GM12878 (cell line): ENCODE measurements around the gene MEGF9. TPM values are rescaled to one million over a fixed set of nuclear protein-coding genes. Genes with fewer than 3 reads are reported as not detected.

Experiments
- ATAC-seq: fragments of 200-7000 bp; cut with Tn5 transposase; 3 replicates; pipeline ENCODE4 v1.9.1; 2020; ENCODE audit warnings: mild to moderate bottlenecking, moderate library complexity
- BruUV-seq: library from RNA; stranded (reverse); fragments of 400-500 nt; replicated peaks from 2 replicates; lab custom pipeline; 2021; lab: Mats Ljungman, UMichigan
- CTCF ChIA-PET: fragments of 300-600 bp; sonication (Branson Sonifier 250); formaldehyde crosslinking; extraction: SDS; loops from one replicate; lab custom pipeline; 2021; ENCODE audit warnings: inconsistent platforms; lab: Yijun Ruan, JAX
- POLR2A ChIA-PET: fragments of 350-600 bp; formaldehyde crosslinking; extraction: SDS; loops from one replicate; lab custom pipeline; 2021; ENCODE audit warnings: inconsistent platforms; lab: Charles Lee
- RAD21 ChIA-PET: fragments of 300-600 bp; sonication (Branson Sonifier 250); formaldehyde crosslinking; loops from one replicate; lab custom pipeline; 2023; ENCODE audit warnings: antibody characterized with exemption; ENCODE audit not compliant: unreplicated experiment; lab: Charles Lee
- SMC1A ChIA-PET: fragments of 300-600 bp; sonication (Branson Sonifier 250); formaldehyde crosslinking; loops from one replicate; lab custom pipeline; 2023; ENCODE audit not compliant: unreplicated experiment, uncharacterized antibody; lab: Charles Lee
- DNase-seq: peaks from one replicate; pipeline ENCODE4 v3.0.0-alpha.2; 2011; ENCODE audit warnings: low read depth, low spot score
- FAIRE-seq: peaks from 3 replicates; lab custom pipeline; 2011; peaks lifted over from hg19 to GRCh38; lab: Jason Lieb, UNC
- H2AFZ ChIP-seq: 2 replicates; pipeline ENCODE4 v1.6.0; 2011; ENCODE audit warnings: low read depth, low read length, control low read depth; ENCODE audit not compliant: control insufficient read depth
- H3K27ac ChIP-seq: 2 replicates; pipeline ENCODE4 v1.5.1; 2011; ENCODE audit warnings: control low read depth; ENCODE audit not compliant: control insufficient read depth, insufficient read depth
- H3K27me3 ChIP-seq, 2 experiments: replicated peaks in 1 of 2; 2 replicates each; pipeline versions ENCODE4 v1.6.0 to v1.6.1; 2011; ENCODE audit warnings: low read length in 1 of 2; ENCODE audit not compliant: control insufficient read depth in 2 of 2, insufficient read depth in 2 of 2
- H3K36me3 ChIP-seq, 2 experiments: 2 replicates each; pipeline ENCODE4 v1.5.1; 2011; ENCODE audit warnings: low read length in 1 of 2; ENCODE audit not compliant: control insufficient read depth in 2 of 2, insufficient read depth in 2 of 2
- H3K4me1 ChIP-seq: 2 replicates; pipeline ENCODE4 v1.6.1; 2011; ENCODE audit warnings: mild to moderate bottlenecking, low read length, moderate library complexity, mixed read lengths; ENCODE audit not compliant: control insufficient read depth, insufficient read depth
- H3K4me2 ChIP-seq: 2 replicates; pipeline ENCODE4 v1.6.0; 2011; ENCODE audit warnings: control low read depth; ENCODE audit not compliant: control insufficient read depth, insufficient read depth
- H3K4me3 ChIP-seq: fragments of 200-600 bp; sonication (generic); 2 replicates; pipeline ENCODE4 v1.5.1; 2016
- H3K79me2 ChIP-seq: 2 replicates; pipeline ENCODE4 v1.6.0; 2011; ENCODE audit warnings: low read length; ENCODE audit not compliant: control insufficient read depth, insufficient read depth
- H3K9ac ChIP-seq: 2 replicates; pipeline ENCODE4 v1.8.0; 2011; ENCODE audit warnings: low read length, control low read depth, mixed read lengths; ENCODE audit not compliant: control insufficient read depth, insufficient read depth
- H3K9me3 ChIP-seq: replicated peaks from 3 replicates; pipeline ENCODE4 v1.5.1; 2011; ENCODE audit warnings: mild to moderate bottlenecking, low read length; ENCODE audit not compliant: control insufficient read depth, insufficient read depth
- H4K20me1 ChIP-seq: 2 replicates; pipeline ENCODE4 v1.6.0; 2011; ENCODE audit not compliant: control insufficient read depth, insufficient read depth
- BRCA1 ChIP-seq: IDR thresholded peaks from 2 replicates; pipeline ENCODE4 v1.6.1; 2011; ENCODE audit warnings: low read depth, low read length, improper control_type of control experiment
- CTCF ChIP-seq, 3 experiments: IDR thresholded peaks in 2 of 3; conservative IDR thresholded peaks in 1 of 3; 2 replicates each; pipeline ENCODE4 v1.5.1; 2011; ENCODE audit warnings: low read depth in 3 of 3, low read length in 3 of 3, mild to moderate bottlenecking in 3 of 3, control low read depth in 2 of 3, moderate library complexity in 2 of 3, inconsistent platforms in 1 of 3, mixed read lengths in 1 of 3; ENCODE audit not compliant: control insufficient read depth in 2 of 3, insufficient read depth in 1 of 3; ENCODE audit errors: extremely low read depth in 1 of 3
- IKZF1 ChIP-seq: fragments of 450-650 bp; conservative IDR thresholded peaks from 2 replicates; pipeline ENCODE4 v1.6.1; 2017; ENCODE audit warnings: antibody characterized with exemption, mild to moderate bottlenecking
- IRF4 ChIP-seq: IDR thresholded peaks from 2 replicates; pipeline ENCODE4 v1.6.1; 2011; ENCODE audit warnings: low read depth, low read length
- JUND ChIP-seq: IDR thresholded peaks from 2 replicates; pipeline ENCODE4 v1.6.1; 2012; ENCODE audit warnings: low read depth, mild to moderate bottlenecking, low read length, improper control_type of control experiment, moderate library complexity
- PAX5 ChIP-seq: IDR thresholded peaks from 2 replicates; pipeline ENCODE4 v1.6.1; 2011; ENCODE audit warnings: low read depth, low read length, borderline replicate concordance
- POU2F2 ChIP-seq: IDR thresholded peaks from 3 replicates; pipeline ENCODE4 v1.6.1; 2011; ENCODE audit warnings: low read depth, mild to moderate bottlenecking, low read length, borderline replicate concordance
- RELA ChIP-seq: fragments of 450-650 bp; IDR thresholded peaks from 2 replicates; pipeline ENCODE4 v1.8.0; 2014; ENCODE audit warnings: borderline replicate concordance; ENCODE audit not compliant: partially characterized antibody
- ZNF207 ChIP-seq: fragments of 450-650 bp; IDR thresholded peaks from 2 replicates; pipeline ENCODE4 v1.6.1; 2014; ENCODE audit warnings: antibody characterized with exemption, mild to moderate bottlenecking, borderline replicate concordance
- ZNF274 ChIP-seq: IDR thresholded peaks from one replicate; pipeline ENCODE4 v1.8.0; 2011; ENCODE audit not compliant: insufficient read length, insufficient read depth
- WGBS: methylation state at CpG from one replicate; pipeline ENCODE4 v1.1.6; 2016; ENCODE audit warnings: low lambda C conversion rate; ENCODE audit not compliant: insufficient replicate concordance, insufficient coverage; ENCODE audit errors: missing lambda C conversion rate; 5-methylcytosine and 5-hydroxymethylcytosine counted together
- in situ Hi-C: fragments of 300-500 bp; cut with MboI; formaldehyde crosslinking; loops from 9 replicates; pipeline ENCODE4 v1.14.3; 2018; ENCODE audit warnings: mixed read lengths
- intact Hi-C: fragments of 100-400 bp; cut with micrococcal nuclease; formaldehyde crosslinking; loops from one replicate; pipeline ENCODE4 v1.14.2; 2022; ENCODE audit not compliant: unreplicated experiment
- polyA plus RNA-seq, 11 experiments: library from polyadenylated mRNA; depleted of rRNA in 4 of 11; unstranded in 6 of 11; stranded (reverse) in 5 of 11; fragments of >200 nt; fragmentation: Nextera tagmentation in 4 of 11; fragmentation: Illumina TruSeq in 1 of 11; extraction: Ambion mirVana in 4 of 11; extraction: Trizol in 1 of 11; gene quantifications; 1 replicate in 1 of 11; 2 replicates in 10 of 11; pipeline versions ENCODE4 v1.2.1 to v1.2.3, GENCODE V29; 2011 to 2016; ENCODE audit warnings: inconsistent platforms in 2 of 11, missing spikeins in 2 of 11, low read depth in 1 of 11
- total RNA-seq, 4 experiments: library from RNA; depleted of rRNA in 3 of 4; stranded (reverse); fragments of >200 nt in 3 of 4; fragmentation: Illumina TruSeq in 1 of 4; extraction: Trizol in 1 of 4; gene quantifications; 2 replicates each; pipeline versions ENCODE4 v1.2.1 to v1.2.3, GENCODE V29; 2013 to 2021
- TF ChIP-seq, protein P1 (sequence below): fragments of 150-350 bp; IDR thresholded peaks from 2 replicates; pipeline ENCODE4 v1.6.1; 2016; ENCODE audit warnings: low read depth, low read length

Gene MEGF9
- total and polyA plus RNA-seq, 10 of the 15 experiments (the other 5 are each of a cell fraction or from before 2014, with no cell fraction given): 0.71 to 5.1 (median 2.6) TPM

DNA sequence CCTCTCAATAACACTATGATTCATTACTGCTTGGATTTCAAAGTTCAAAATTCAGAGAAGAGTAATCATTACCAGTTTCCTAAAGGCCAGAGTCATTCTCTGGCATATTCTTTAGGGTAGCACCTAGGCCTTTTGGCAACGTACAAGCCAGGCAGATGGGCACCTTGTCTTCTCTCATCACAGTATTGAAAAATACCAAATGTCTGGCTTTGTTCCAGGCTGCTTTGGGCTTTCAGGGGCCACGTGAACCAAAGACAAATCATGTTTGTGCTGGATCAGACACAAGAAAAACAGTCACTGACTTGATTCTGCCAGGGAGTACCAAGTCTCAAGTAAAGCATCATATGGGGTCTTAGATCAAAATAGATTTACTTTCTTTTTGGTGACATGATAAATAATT is 15.5 kb downstream of the MEGF9 start:
- no TSS peak for BruUV-seq
- ChIA-PET CTCF (no interaction called here), SMC1A (no interaction called here), POLR2A (no interaction called here), RAD21 (no interaction called here)
- DNase-seq (no peak), FAIRE-seq (no peak), ATAC-seq (no peak)
- Histone ChIP-seq H3K4me1 (peaks cover 3% of the 10 kb centered on the region), H3K27me3 (no peaks in the 10 kb centered on the region), H3K27ac (no peak overlapping the region), H3K79me2 (no peaks in the 10 kb centered on the region), H4K20me1 (no peaks in the 10 kb centered on the region), H3K9ac (no peak overlapping the region), H3K4me2 (no peak overlapping the region), H3K36me3 (no peaks in the 10 kb centered on the region), H3K4me3 (no peak overlapping the region), H3K9me3 (no peaks in the 10 kb centered on the region), H2AFZ (no peak overlapping the region)
- 47% methylated on average over 2 of the region's 2 CpGs for WGBS
- intact Hi-C loops: no loop called here
- no peak for TF ChIP-seq IRF4
- TF ChIP-seq ZNF207: no peak
- no peak for TF ChIP-seq BRCA1
- in situ Hi-C loops: no loop called here

GRCh38 chr9:120697448-120697847 is 16.8 kb downstream of the MEGF9 start:
- FAIRE-seq (no peak), ATAC-seq (no peak), DNase-seq (no peak)
- H2AFZ ChIP-seq: no peak overlapping the region
- no peaks in the 10 kb centered on the region for H3K9me3 ChIP-seq
- ChIA-PET SMC1A (interaction anchor here (0.7 kb wide), 1 partner anchor 204 kb away, joined by 3 read pairs; no protein-coding TSS in a partner anchor), RAD21 (no interaction called here), CTCF (no interaction called here), POLR2A (no interaction called here)
- H3K27me3 ChIP-seq: no peaks in the 10 kb centered on the region
- no peak overlapping the region for H3K9ac ChIP-seq
- BruUV-seq: no TSS peak
- H3K4me3 ChIP-seq: no peak overlapping the region
- no peak overlapping the region for H3K27ac ChIP-seq
- in situ Hi-C loops: no loop called here
- peaks cover 10% of the 10 kb centered on the region for H3K4me1 ChIP-seq
- no peaks in the 10 kb centered on the region for H4K20me1 ChIP-seq
- H3K4me2 ChIP-seq: no peak overlapping the region
- no peak for TF ChIP-seq POU2F2
- no peak for TF ChIP-seq JUND
- no peak for TF ChIP-seq IKZF1
- no peak for TF ChIP-seq CTCF (IDR thresholded peaks at IDR 0.05 in 2 of 3, conservative IDR thresholded peaks at IDR 0.05 in 1 of 3; ENCODE audit: control insufficient read depth in 2 of 3, extremely low read depth in 1 of 3, insufficient read depth in 1 of 3, low read depth in 3 of 3, low read length in 3 of 3)
- no peak for TF ChIP-seq PAX5
- no peak for TF ChIP-seq RELA
- TF ChIP-seq ZNF274: no peak
- TF ChIP-seq, protein P1, sequence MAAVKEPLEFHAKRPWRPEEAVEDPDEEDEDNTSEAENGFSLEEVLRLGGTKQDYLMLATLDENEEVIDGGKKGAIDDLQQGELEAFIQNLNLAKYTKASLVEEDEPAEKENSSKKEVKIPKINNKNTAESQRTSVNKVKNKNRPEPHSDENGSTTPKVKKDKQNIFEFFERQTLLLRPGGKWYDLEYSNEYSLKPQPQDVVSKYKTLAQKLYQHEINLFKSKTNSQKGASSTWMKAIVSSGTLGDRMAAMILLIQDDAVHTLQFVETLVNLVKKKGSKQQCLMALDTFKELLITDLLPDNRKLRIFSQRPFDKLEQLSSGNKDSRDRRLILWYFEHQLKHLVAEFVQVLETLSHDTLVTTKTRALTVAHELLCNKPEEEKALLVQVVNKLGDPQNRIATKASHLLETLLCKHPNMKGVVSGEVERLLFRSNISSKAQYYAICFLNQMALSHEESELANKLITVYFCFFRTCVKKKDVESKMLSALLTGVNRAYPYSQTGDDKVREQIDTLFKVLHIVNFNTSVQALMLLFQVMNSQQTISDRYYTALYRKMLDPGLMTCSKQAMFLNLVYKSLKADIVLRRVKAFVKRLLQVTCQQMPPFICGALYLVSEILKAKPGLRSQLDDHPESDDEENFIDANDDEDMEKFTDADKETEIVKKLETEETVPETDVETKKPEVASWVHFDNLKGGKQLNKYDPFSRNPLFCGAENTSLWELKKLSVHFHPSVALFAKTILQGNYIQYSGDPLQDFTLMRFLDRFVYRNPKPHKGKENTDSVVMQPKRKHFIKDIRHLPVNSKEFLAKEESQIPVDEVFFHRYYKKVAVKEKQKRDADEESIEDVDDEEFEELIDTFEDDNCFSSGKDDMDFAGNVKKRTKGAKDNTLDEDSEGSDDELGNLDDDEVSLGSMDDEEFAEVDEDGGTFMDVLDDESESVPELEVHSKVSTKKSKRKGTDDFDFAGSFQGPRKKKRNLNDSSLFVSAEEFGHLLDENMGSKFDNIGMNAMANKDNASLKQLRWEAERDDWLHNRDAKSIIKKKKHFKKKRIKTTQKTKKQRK: no peak
- TF ChIP-seq, all 136 proteins: peak for 0
- Histone ChIP-seq H3K79me2 (no peaks in the 10 kb centered on the region), H3K36me3 (no peaks in the 10 kb centered on the region)
- WGBS: 96% methylated on average over 2 of the region's 2 CpGs
- intact Hi-C loops: no loop called here
